A549 (cell line): ENCODE measurements around the gene USP32. TPM values are rescaled to one million over a fixed set of nuclear protein-coding genes. Genes with fewer than 3 reads are reported as not detected.

Experiments used
- ATAC-seq, 2 experiments: fragments of 200-7000 bp in 1 of 2; fragments of >200 bp in 1 of 2; cut with Nextera tagmentation in 1 of 2; cut with Tn5 transposase in 1 of 2; 3 replicates each; pipeline versions ENCODE4 v1.8.0 to v1.9.1; 2018 to 2020; ENCODE audit warnings: mild to moderate bottlenecking in 1 of 2, moderate library complexity in 1 of 2
- CTCF ChIA-PET: fragments of 300-600 bp; sonication (Branson Sonifier 250); formaldehyde crosslinking; extraction: SDS; loops from one replicate; lab custom pipeline; 2021; ENCODE audit warnings: antibody characterized with exemption, inconsistent platforms; lab: Yijun Ruan, JAX
- POLR2A ChIA-PET: fragments of 350-600 bp; formaldehyde crosslinking; extraction: SDS; loops from one replicate; lab custom pipeline; 2021; ENCODE audit warnings: antibody characterized with exemption, inconsistent platforms; lab: Yijun Ruan, JAX
- DNase-seq, 2 experiments: peaks; one replicate each; pipeline versions ENCODE4 v3.0.0 to v3.0.0-alpha.2; 2011 to 2016; ENCODE audit warnings: low read depth in 1 of 2, low spot score in 1 of 2
- FAIRE-seq: peaks from 2 replicates; lab custom pipeline; 2011; peaks lifted over from hg19 to GRCh38; lab: Jason Lieb, UNC
- H3K27ac ChIP-seq, 2 experiments: fragments of >200 bp; sonication (Bioruptor Twin); formaldehyde crosslinking; 3 replicates each; pipeline ENCODE4 v1.5.1; 2016 to 2017
- H3K4me1 ChIP-seq: fragments of >200 bp; sonication (Bioruptor Twin); formaldehyde crosslinking; 3 replicates; pipeline ENCODE4 v1.6.1; 2016
- H3K4me2 ChIP-seq: fragments of >200 bp; sonication (Bioruptor Twin); formaldehyde crosslinking; 3 replicates; pipeline ENCODE4 v1.6.1; 2016
- H3K4me3 ChIP-seq: fragments of >200 bp; sonication (Bioruptor Twin); formaldehyde crosslinking; 3 replicates; pipeline ENCODE4 v1.5.1; 2016
- H3K9me3 ChIP-seq: fragments of >200 bp; sonication (Bioruptor Twin); formaldehyde crosslinking; 3 replicates; pipeline ENCODE4 v1.6.1; 2016
- BHLHE40 ChIP-seq: IDR thresholded peaks from 2 replicates; pipeline ENCODE4 v1.6.1; 2012; ENCODE audit warnings: low read depth, low read length, inconsistent platforms
- EP300 ChIP-seq, 2 experiments: fragments of >200 bp; sonication (Bioruptor Twin); formaldehyde crosslinking; IDR thresholded peaks; 2 replicates in 1 of 2; 3 replicates in 1 of 2; pipeline ENCODE4 v1.6.1; 2016 to 2017
- PHF8 ChIP-seq: fragments of 200-600 bp; sonication (generic); IDR thresholded peaks from 2 replicates; pipeline ENCODE4 v1.6.1; 2016; ENCODE audit warnings: low read depth, mild to moderate bottlenecking, antibody characterized with exemption, moderate library complexity, borderline replicate concordance
- ZSCAN20 ChIP-seq: fragments of 250-450 bp; sonication (Bioruptor Pico); IDR thresholded peaks from 2 replicates; pipeline ENCODE4 v1.8.0; 2022; ENCODE audit warnings: mild to moderate bottlenecking, moderate library complexity
- WGBS: methylation state at CpG from one replicate; pipeline ENCODE4 v1.1.6; 2017; ENCODE audit errors: missing lambda C conversion rate; 5-methylcytosine and 5-hydroxymethylcytosine counted together
- polyA plus RNA-seq, 4 experiments: library from polyadenylated mRNA; depleted of rRNA in 3 of 4; stranded (reverse); fragments of >200 nt; fragmentation: RNase III in 1 of 4; extraction: RNeasy Plus Mini Kit Qiagen cat#74134 plus additional on column Dnase treatment in 1 of 4; gene quantifications; 2 replicates in 3 of 4; 3 replicates in 1 of 4; pipeline ENCODE4 v1.2.3, GENCODE V29; 2011 to 2017
- small RNA-seq, 6 experiments: library from RNA; depleted of rRNA; stranded (forward); fragments of <200 nt; gene quantifications; one replicate each; pipeline ENCODE3, GENCODE V24; 2012
- TF ChIP-seq, protein P1 (sequence below): IDR thresholded peaks from 2 replicates; pipeline ENCODE4 v1.6.1; 2012
- TF ChIP-seq, protein P2 (sequence below): fragments of 450-650 bp; IDR thresholded peaks from 2 replicates; pipeline ENCODE4 v1.6.1; 2014; ENCODE audit warnings: antibody characterized with exemption
- TF ChIP-seq, protein P3 (sequence below): IDR thresholded peaks from 2 replicates; pipeline ENCODE4 v1.6.1; 2012

USP32 gene
- polyA plus RNA-seq, 2 of the 4 experiments (the other 2 are of a cell fraction): 35.4 to 52.2 TPM

DNA sequence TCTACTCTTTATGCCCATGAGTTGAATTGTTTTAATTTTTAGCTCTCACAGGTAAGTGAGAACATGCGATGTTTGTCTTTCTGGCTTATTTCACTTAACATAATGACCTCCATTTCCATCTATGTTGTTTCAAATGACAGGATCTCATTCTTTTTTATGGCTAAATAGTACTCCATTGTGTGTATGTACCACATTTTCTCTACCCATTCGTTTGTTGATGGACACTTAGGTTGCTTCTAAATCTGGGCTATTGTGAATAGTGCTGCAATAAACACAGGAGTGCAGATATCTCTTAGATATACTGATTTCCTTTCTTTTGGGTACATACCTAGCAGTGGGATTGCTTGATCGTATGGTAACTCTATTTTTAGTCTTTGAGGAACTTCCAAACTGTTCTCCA lies 261.5 kb downstream of the USP32 start:
- CTCF ChIA-PET: interaction anchor here (0.5 to 7.5 kb wide), 2 partner anchors 11 to 101 kb away, joined by 3 to 90 read pairs; no protein-coding TSS in a partner anchor
- TF ChIP-seq ZSCAN20 (CRISPR knock-in tag): no peak
- DNase-seq: no peak
- ATAC-seq: no peak
- Histone ChIP-seq H3K4me3 (no peak overlapping the region), H3K9me3 (no peaks in the 10 kb centered on the region), H3K27ac (no peak overlapping the region), H3K4me1 (peaks cover 7% of the 10 kb centered on the region), H3K4me2 (no peak overlapping the region)
- POLR2A ChIA-PET: no interaction called here
- 61% methylated on average over 3 of the region's 3 CpGs for WGBS
- no peak for FAIRE-seq

DNA sequence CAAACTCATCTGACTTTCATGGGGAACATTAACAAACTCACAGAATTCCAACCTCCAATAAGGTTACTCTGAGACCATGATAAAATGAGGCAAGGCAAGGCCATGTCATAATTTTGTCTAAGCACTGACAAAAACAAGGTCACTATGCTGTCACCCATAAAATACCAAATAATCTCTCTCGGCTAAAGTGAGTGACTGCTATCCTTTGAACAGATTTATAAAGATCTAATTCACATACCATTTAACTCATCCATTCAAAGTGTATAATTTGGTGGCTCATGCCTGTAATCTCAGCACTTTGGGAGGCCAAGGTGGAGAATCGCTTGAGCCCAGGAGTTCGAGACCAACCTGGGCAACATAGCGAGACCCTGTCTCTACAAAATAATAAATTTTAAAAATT lies 262.8 kb downstream of the USP32 start:
- Histone ChIP-seq H3K27ac (no peak overlapping the region), H3K4me2 (no peak overlapping the region), H3K4me3 (no peak overlapping the region), H3K9me3 (no peaks in the 10 kb centered on the region), H3K4me1 (peaks cover 2% of the 10 kb centered on the region)
- ATAC-seq (no peak), FAIRE-seq (no peak), DNase-seq (no peak)
- POLR2A ChIA-PET: interaction anchor here (0.6 kb wide), 1 partner anchor 33 kb away, joined by 4 read pairs; no protein-coding TSS in a partner anchor
- CTCF ChIA-PET: interaction anchor here (0.8 to 7.5 kb wide), 2 partner anchors 12 to 307 kb away, joined by 3 to 90 read pairs; no protein-coding TSS in a partner anchor
- TF ChIP-seq, protein P1, sequence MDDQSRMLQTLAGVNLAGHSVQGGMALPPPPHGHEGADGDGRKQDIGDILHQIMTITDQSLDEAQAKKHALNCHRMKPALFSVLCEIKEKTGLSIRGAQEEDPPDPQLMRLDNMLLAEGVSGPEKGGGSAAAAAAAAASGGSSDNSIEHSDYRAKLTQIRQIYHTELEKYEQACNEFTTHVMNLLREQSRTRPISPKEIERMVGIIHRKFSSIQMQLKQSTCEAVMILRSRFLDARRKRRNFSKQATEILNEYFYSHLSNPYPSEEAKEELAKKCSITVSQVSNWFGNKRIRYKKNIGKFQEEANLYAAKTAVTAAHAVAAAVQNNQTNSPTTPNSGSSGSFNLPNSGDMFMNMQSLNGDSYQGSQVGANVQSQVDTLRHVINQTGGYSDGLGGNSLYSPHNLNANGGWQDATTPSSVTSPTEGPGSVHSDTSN: no peak
- TF ChIP-seq EP300 (IDR thresholded peaks at IDR 0.05) (no peak), BHLHE40 (no peak), PHF8 (no peak)
- TF ChIP-seq, protein P2, sequence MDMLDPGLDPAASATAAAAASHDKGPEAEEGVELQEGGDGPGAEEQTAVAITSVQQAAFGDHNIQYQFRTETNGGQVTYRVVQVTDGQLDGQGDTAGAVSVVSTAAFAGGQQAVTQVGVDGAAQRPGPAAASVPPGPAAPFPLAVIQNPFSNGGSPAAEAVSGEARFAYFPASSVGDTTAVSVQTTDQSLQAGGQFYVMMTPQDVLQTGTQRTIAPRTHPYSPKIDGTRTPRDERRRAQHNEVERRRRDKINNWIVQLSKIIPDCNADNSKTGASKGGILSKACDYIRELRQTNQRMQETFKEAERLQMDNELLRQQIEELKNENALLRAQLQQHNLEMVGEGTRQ: no peak
- TF ChIP-seq, protein P3, sequence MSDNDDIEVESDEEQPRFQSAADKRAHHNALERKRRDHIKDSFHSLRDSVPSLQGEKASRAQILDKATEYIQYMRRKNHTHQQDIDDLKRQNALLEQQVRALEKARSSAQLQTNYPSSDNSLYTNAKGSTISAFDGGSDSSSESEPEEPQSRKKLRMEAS: no peak
- TF ChIP-seq, all 56 proteins: peak for 0
- WGBS: 85% methylated on average over 4 of the region's 4 CpGs

Small RNA genes within 50 kb of the gene (small RNA-seq; reads per million reads assigned to genes)
- 63.4 to 6,030 (median 297) reads per million in 6 experiments for gene SCARNA20

Other genes with a start within 250 kb of the USP32 start
- gene CA4, start 242.2 kb downstream of the USP32 start, polyA plus RNA-seq (2011; rRNA removed): 0.06 and 0.11 TPM in 2 replicates
- 0.11 TPM in 1 of 3 replicates, not detected in the others for gene CA4, start 242.2 kb downstream of the USP32 start, polyA plus RNA-seq (2017; fragmentation: RNase III; extraction: RNeasy Plus Mini Kit Qiagen cat#74134 plus additional on column Dnase treatment)
- 0.10 and 0.26 TPM in 2 replicates for gene CHCT1, start 30.4 kb upstream of the USP32 start, polyA plus RNA-seq (2011; rRNA removed)
- gene CHCT1, start 30.4 kb upstream of the USP32 start, polyA plus RNA-seq (2017; fragmentation: RNase III; extraction: RNeasy Plus Mini Kit Qiagen cat#74134 plus additional on column Dnase treatment): 0.10 TPM in 1 of 3 replicates, not detected in the others
- 22.5 and 31.6 TPM in 2 replicates for gene APPBP2, start 134.1 kb upstream of the USP32 start, polyA plus RNA-seq (2011; rRNA removed)
- gene APPBP2, start 134.1 kb upstream of the USP32 start, polyA plus RNA-seq (2017; fragmentation: RNase III; extraction: RNeasy Plus Mini Kit Qiagen cat#74134 plus additional on column Dnase treatment): 32.1 to 35.2 TPM (median 34.0 TPM) in 3 replicates
- 10.5 and 11.6 TPM in 2 replicates for gene PPM1D, start 208.1 kb upstream of the USP32 start, polyA plus RNA-seq (2011; rRNA removed)
- 12.0 to 13.5 TPM (median 13.5 TPM) in 3 replicates for gene PPM1D, start 208.1 kb upstream of the USP32 start, polyA plus RNA-seq (2017; fragmentation: RNase III; extraction: RNeasy Plus Mini Kit Qiagen cat#74134 plus additional on column Dnase treatment)